Activated naive CD4-positive, alpha-beta T cell treated with anti-CD3 and anti-CD28 coated beads for 36 hours (primary cell): ENCODE results near the gene WDR87. TPM values are rescaled to one million over a fixed set of nuclear protein-coding genes. Genes with fewer than 3 reads are reported as not detected.

ENCODE experiments used
- CTCF ChIA-PET: fragments of 350-600 bp; sonication (Branson Sonifier 250); formaldehyde crosslinking; loops from one replicate; lab custom pipeline; 2021; ENCODE audit warnings: antibody characterized with exemption; lab: Charles Lee
- DNase-seq: peaks from one replicate; pipeline ENCODE4 v3.0.0-alpha.2; 2020
- H3K27ac Mint-ChIP-seq: one replicate; pipeline ENCODE4 v1.8.0; 2021; ENCODE audit warnings: mild to moderate bottlenecking, mixed read lengths
- H3K27me3 Mint-ChIP-seq: one replicate; pipeline ENCODE4 v1.8.0; 2021; ENCODE audit warnings: low read depth, mixed read lengths
- H3K36me3 Mint-ChIP-seq: one replicate; pipeline ENCODE4 v1.8.0; 2021; ENCODE audit warnings: low read depth, mixed read lengths
- H3K4me1 Mint-ChIP-seq: one replicate; pipeline ENCODE4 v1.8.0; 2021; ENCODE audit warnings: low read depth, mixed read lengths
- H3K4me3 Mint-ChIP-seq: one replicate; pipeline ENCODE4 v1.8.0; 2021; ENCODE audit warnings: mild to moderate bottlenecking, moderate library complexity, mixed read lengths
- H3K9me3 Mint-ChIP-seq: one replicate; pipeline ENCODE4 v1.8.0; 2021; ENCODE audit warnings: mixed read lengths
- intact Hi-C: fragments of 100-400 bp; cut with micrococcal nuclease; formaldehyde crosslinking; loops from one replicate; pipeline ENCODE4 v1.15.1; 2023
- total RNA-seq, 2 experiments: library from RNA; stranded (reverse); gene quantifications; one replicate each; pipeline ENCODE4 v1.2.3, GENCODE V29; 2021

Gene WDR87
- total RNA-seq, 2 experiments from 2014 or later, result not detected

GRCh38 chr19:37864501-37864900, 41.9 kb downstream of the WDR87 start:
- intact Hi-C loops, result no loop called here
- DNase-seq, result no peak
- H3K4me1 Mint-ChIP-seq, result no peaks in the 10 kb centered on the region
- no peaks in the 10 kb centered on the region for H3K36me3 Mint-ChIP-seq
- peaks cover 3% of the 10 kb centered on the region for H3K27me3 Mint-ChIP-seq
- CTCF ChIA-PET, result no interaction called here
- H3K27ac Mint-ChIP-seq, result no peak overlapping the region
- H3K9me3 Mint-ChIP-seq, result no peaks in the 10 kb centered on the region
- no peak overlapping the region for H3K4me3 Mint-ChIP-seq

DNA sequence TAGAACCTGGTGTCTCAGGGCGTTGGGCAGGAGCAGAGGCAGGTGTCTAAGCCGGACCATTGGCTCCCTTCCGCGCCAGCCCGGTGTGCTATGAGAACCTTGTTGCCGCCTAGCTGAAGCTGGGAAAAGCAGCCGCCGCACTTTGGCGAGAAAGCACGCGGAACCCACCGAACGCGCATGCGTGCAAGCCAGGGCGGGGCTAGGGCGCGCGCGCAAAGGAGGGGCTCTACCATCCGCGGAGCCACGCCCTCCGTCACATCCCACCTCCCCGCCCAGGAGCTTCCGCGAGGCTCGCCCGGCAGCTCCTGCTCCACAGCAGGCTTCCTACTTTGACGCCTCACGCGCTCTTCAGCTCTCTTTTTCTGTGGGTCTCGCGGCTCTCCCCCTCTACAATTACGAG, 51.3 kb downstream of the WDR87 start:
- CTCF ChIA-PET, result no interaction called here
- Mint-ChIP-seq H3K27ac (no peak overlapping the region), H3K4me1 (no peaks in the 10 kb centered on the region), H3K27me3 (peaks cover 4% of the 10 kb centered on the region), H3K4me3 (no peak overlapping the region), H3K36me3 (peaks cover 2% of the 10 kb centered on the region), H3K9me3 (no peaks in the 10 kb centered on the region)
- intact Hi-C loops, result no loop called here
- peak; percentile 14 for DNase-seq

- no peak overlapping the region for H3K27ac Mint-ChIP-seq
- no peak for DNase-seq
- H3K4me3 Mint-ChIP-seq, result no peak overlapping the region
- peaks cover 2% of the 10 kb centered on the region for H3K9me3 Mint-ChIP-seq
- CTCF ChIA-PET, result no interaction called here
- H3K4me1 Mint-ChIP-seq, result no peaks in the 10 kb centered on the region
- H3K27me3 Mint-ChIP-seq, result no peaks in the 10 kb centered on the region
- H3K36me3 Mint-ChIP-seq, result no peaks in the 10 kb centered on the region
- intact Hi-C loops, result no loop called here
Measured at GRCh38 chr19:37845932-37846331, 60.5 kb downstream of the WDR87 start.

Other genes starting within 250 kb of the WDR87 start
- gene ZNF607, start 186.8 kb downstream of the WDR87 start, total RNA-seq, result 1 to 10 TPM; 3.4 to 4.1 TPM
- 1 to 10 TPM; 6.1 to 7.3 TPM for gene ZNF573, start 127.0 kb downstream of the WDR87 start, total RNA-seq
- 10 to 100 TPM in 1 of 2 experiments, 1 to 10 TPM in 1; 8.1 to 10.4 TPM for gene SIPA1L3, start 614 bp upstream of the WDR87 start, total RNA-seq